ENCODE measurements around the gene B3GALNT1.

GRCh38 chr3:161101609-161102008, 3.5 kb downstream of the B3GALNT1 start:
- TF ChIP-seq CTCF (IDR thresholded peaks at IDR 0.05) (no peak), POLR2AphosphoS5 (IDR thresholded peaks at IDR 0.05) (no peak), POLR2A (IDR thresholded peaks at IDR 0.05) (no peak)

Data from breast epithelium (tissue), 3 donors.